ENCODE results near the gene NAA30.

Gene NAA30

GRCh38 chr14:57392830-57393229 is 2.4 kb downstream of the NAA30 start:
- DNase-seq (ENCODE audit: low read depth): no peak
- peak overlapping the region; percentile 66 for H3K4me3 ChIP-seq (ENCODE audit: low read length)
- TF ChIP-seq CTCF (IDR thresholded peaks at IDR 0.05; ENCODE audit: insufficient read depth, low read depth, low read length, missing control alignments): no peak

GRCh38 chr14:57400556-57401494 is 10.4 kb downstream of the NAA30 start:
- TF ChIP-seq CTCF (IDR thresholded peaks at IDR 0.05; ENCODE audit: insufficient read depth, low read depth, low read length, missing control alignments): no peak
- no peak for DNase-seq (ENCODE audit: low read depth)
- H3K4me3 ChIP-seq (ENCODE audit: low read length): no peak overlapping the region

GRCh38 chr14:57401501-57401900 is 11.1 kb downstream of the NAA30 start:
- DNase-seq (ENCODE audit: low read depth): no peak
- TF ChIP-seq CTCF (IDR thresholded peaks at IDR 0.05; ENCODE audit: insufficient read depth, low read depth, low read length, missing control alignments): no peak
- no peak overlapping the region for H3K4me3 ChIP-seq (ENCODE audit: low read length)

GRCh38 chr14:57402173-57402852 is 11.9 kb downstream of the NAA30 start:
- no peak for DNase-seq (ENCODE audit: low read depth)
- no peak overlapping the region for H3K4me3 ChIP-seq (ENCODE audit: low read length)
- no peak for TF ChIP-seq CTCF (IDR thresholded peaks at IDR 0.05; ENCODE audit: insufficient read depth, low read depth, low read length, missing control alignments)

GRCh38 chr14:57403521-57403864 is 13.1 kb downstream of the NAA30 start:
- no peak for DNase-seq (ENCODE audit: low read depth)
- H3K4me3 ChIP-seq (ENCODE audit: low read length): no peak overlapping the region
- TF ChIP-seq CTCF (IDR thresholded peaks at IDR 0.05; ENCODE audit: insufficient read depth, low read depth, low read length, missing control alignments): no peak

- no peak for DNase-seq (ENCODE audit: low read depth)
- TF ChIP-seq CTCF (IDR thresholded peaks at IDR 0.05; ENCODE audit: insufficient read depth, low read depth, low read length, missing control alignments): no peak
- no peak overlapping the region for H3K4me3 ChIP-seq (ENCODE audit: low read length)
Observed at GRCh38 chr14:57405562-57405961, 15.2 kb downstream of the NAA30 start.
